GM10847 (cell line): ENCODE results near the gene ATOSA.

ENCODE experiments used
- POLR2A ChIP-seq: IDR thresholded peaks from 2 replicates; pipeline ENCODE4 v1.6.1; 2011; ENCODE audit not compliant: insufficient read length; ENCODE audit errors: extremely low read depth

The ATOSA gene

GRCh38 chr15:52699457-52699856 is 20.3 kb upstream of the ATOSA start:
- no peak for TF ChIP-seq POLR2A

GRCh38 chr15:52698514-52698913 is 19.3 kb upstream of the ATOSA start:
- no peak for TF ChIP-seq POLR2A

- TF ChIP-seq POLR2A = no peak
Measured at GRCh38 chr15:52697051-52697450, 17.9 kb upstream of the ATOSA start.

- no peak for TF ChIP-seq POLR2A
Measured at GRCh38 chr15:52695154-52695553, 16.0 kb upstream of the ATOSA start.

- TF ChIP-seq POLR2A = no peak
Measured at GRCh38 chr15:52689562-52689961, 10.4 kb upstream of the ATOSA start.

DNA sequence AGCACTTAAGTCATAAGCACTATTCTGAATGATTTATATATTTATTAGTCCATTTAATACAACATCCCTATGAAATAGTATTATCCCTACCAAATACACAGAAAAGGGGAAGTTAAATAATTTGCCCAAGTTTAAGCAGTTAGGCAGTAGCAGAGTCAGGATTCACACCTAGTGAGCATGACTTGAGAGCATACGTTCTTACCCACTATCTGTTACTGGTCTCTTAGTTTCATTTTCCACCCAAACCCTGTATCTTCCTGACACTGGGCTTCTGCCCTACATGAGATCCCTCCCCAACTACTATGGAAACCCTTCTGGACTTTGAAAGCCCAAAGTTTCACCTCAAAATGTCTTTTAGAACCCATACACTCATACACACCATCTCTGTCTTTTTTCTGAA is 4.4 kb upstream of the ATOSA start:
- no peak for TF ChIP-seq POLR2A

GRCh38 chr15:52682781-52683180 is 3.6 kb upstream of the ATOSA start:
- TF ChIP-seq POLR2A = no peak

GRCh38 chr15:52682200-52682599 is 3.0 kb upstream of the ATOSA start:
- no peak for TF ChIP-seq POLR2A

DNA sequence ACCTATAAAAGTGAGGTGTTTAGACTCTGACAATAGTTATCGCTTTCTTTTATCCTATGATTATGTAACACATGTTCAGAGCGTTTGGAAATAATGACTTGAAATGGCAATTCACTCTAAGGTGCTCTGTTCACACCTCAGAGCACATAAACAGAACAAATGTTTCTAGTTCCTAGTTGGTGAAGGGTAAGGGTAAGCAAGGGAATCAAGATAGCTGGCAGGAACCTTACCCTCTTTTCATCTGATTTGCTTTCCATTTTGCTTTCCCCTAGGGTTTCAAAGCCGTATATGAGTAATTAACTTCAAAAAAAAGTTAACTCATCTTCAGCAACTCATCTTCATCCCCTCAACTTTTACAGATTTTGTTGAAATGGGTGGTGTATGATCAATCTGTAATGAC is 2.3 kb upstream of the ATOSA start:
- no peak for TF ChIP-seq POLR2A

GRCh38 chr15:52680761-52681160 is 1.6 kb upstream of the ATOSA start:
- no peak for TF ChIP-seq POLR2A

DNA sequence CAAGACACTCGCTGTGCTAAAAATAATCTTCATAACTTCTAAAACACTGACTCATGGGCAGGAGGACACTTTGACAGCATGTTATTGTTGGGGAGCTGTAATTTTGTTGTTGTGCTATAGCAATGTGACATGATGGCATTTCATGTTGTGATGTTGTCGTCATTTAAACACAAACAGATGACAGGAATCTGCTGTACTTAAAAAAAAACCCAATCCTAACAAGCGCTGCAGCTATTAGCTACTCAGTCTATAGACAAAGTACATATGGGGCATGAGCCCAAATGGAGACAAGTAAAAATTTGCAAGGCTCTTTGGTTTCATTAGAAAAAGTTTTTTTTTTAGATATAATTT is 828 bp upstream of the ATOSA start:
- no peak for TF ChIP-seq POLR2A

GRCh38 chr15:52678468-52679231 is 538 bp downstream of the ATOSA start:
- no peak for TF ChIP-seq POLR2A

DNA sequence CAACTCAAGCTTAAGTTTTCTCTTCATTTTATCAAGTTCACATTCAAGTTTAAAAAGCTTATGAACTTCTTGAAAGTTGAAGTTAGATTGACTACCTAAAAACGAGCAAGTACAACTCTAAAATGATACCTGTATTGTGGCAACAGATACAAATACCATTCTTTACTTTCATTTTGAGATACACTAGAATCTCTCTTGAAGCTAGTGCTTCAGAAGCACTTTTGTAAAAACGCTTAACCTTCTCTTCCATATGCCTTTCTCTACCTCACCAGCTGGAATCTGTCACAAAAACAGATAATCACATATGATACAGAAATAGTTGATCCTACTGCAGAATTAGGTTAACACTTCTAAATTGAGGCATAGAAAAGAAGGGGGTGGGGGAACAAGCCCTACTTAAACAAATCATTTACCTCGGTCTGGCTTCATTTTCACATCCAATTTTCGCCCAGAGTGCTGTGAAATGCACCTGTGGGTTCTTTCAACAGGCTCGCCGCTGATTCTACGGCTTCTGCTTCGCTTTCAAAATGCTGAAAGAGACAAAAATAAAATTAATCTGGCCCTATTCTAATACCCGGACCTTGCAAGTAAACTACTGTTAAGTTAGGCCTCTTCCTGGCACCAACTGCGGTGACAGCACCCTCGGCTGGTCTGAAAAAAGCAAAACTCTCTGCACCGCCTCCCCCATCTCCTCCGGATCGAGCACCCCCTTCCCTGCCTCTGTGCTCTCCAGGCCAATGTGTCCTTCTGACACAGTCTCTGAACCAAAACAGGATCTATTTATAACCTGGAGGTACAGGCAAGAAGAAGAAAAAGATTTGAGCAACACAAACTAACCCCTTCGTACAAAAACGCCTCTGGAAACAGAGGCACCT is 1.4 kb downstream of the ATOSA start:
- TF ChIP-seq POLR2A = no peak

GRCh38 chr15:52674831-52675230 is 4.4 kb downstream of the ATOSA start:
- TF ChIP-seq POLR2A = no peak

- TF ChIP-seq POLR2A = no peak
Measured at GRCh38 chr15:52673734-52674133, 5.5 kb downstream of the ATOSA start.

- TF ChIP-seq POLR2A = no peak
Measured at GRCh38 chr15:52673312-52673711, 5.9 kb downstream of the ATOSA start.
